Loucy (cell line): ENCODE data around the gene FAM89B.

Experiments
- EZH2phosphoT487 ChIP-seq: fragments of 200-600 bp; IDR thresholded peaks from 2 replicates; pipeline ENCODE4 v1.6.1; 2018; ENCODE audit warnings: antibody characterized with exemption, mild to moderate bottlenecking, moderate library complexity, borderline replicate concordance
- TF ChIP-seq, protein P1 (sequence below): fragments of 200-600 bp; sonication (generic); conservative IDR thresholded peaks from 2 replicates; pipeline ENCODE4 v1.5.1; 2014; ENCODE audit warnings: mild to moderate bottlenecking, antibody characterized with exemption, low read length

DNA sequence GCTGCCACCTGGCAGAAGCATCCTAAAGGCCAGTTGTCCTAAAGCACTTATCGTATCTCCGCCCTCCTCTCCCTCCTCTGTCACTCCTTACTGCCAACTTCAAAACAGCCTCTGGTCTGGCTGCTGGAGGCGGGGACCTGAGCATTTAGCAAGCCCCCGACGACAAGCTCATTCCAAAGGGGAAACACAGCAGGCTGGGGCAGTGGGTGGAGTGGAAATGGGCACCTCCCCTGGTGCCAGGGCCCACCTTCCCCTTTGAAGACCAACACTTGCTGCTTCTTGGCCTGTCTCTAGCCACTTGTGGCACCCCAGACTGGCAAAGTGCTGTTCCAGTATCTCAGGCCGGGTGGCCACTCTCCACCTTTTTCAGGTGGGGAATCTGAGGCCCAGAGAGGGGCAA is 38.1 kb downstream of the FAM89B start:
- TF ChIP-seq, protein P1, sequence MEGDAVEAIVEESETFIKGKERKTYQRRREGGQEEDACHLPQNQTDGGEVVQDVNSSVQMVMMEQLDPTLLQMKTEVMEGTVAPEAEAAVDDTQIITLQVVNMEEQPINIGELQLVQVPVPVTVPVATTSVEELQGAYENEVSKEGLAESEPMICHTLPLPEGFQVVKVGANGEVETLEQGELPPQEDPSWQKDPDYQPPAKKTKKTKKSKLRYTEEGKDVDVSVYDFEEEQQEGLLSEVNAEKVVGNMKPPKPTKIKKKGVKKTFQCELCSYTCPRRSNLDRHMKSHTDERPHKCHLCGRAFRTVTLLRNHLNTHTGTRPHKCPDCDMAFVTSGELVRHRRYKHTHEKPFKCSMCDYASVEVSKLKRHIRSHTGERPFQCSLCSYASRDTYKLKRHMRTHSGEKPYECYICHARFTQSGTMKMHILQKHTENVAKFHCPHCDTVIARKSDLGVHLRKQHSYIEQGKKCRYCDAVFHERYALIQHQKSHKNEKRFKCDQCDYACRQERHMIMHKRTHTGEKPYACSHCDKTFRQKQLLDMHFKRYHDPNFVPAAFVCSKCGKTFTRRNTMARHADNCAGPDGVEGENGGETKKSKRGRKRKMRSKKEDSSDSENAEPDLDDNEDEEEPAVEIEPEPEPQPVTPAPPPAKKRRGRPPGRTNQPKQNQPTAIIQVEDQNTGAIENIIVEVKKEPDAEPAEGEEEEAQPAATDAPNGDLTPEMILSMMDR = no peak
- TF ChIP-seq EZH2phosphoT487 = no peak
